ENCODE results near the gene RASAL2.
A peak's percentile ranks its signal among the peaks of the same experiment; 100 is the strongest.

The RASAL2 gene

GRCh38 chr1:178092878-178093493 lies 918 bp upstream of the RASAL2 start:
- no peak overlapping the region for H2AFZ ChIP-seq (ENCODE audit: low read depth, low read length, severe bottlenecking)
- H3K79me2 ChIP-seq (ENCODE audit: insufficient read depth, low read length): no peaks in the 10 kb centered on the region
- no peaks in the 10 kb centered on the region for H3K36me3 ChIP-seq (ENCODE audit: low read length)
- no peaks in the 10 kb centered on the region for H3K9me3 ChIP-seq (ENCODE audit: insufficient read depth, low read length)
- H3K9me2 ChIP-seq (replicated peaks; ENCODE audit: insufficient read depth, low read length): no peaks in the 10 kb centered on the region
- H4K20me1 ChIP-seq (ENCODE audit: low read depth, low read length): no peaks in the 10 kb centered on the region
- H3K4me2 ChIP-seq (ENCODE audit: low read depth, low read length, poor library complexity, severe bottlenecking): peak overlapping the region; percentile 39
- no peaks in the 10 kb centered on the region for H3F3A ChIP-seq (ENCODE audit: insufficient read depth)
- H3K9ac ChIP-seq (ENCODE audit: low read length): 0 out of 2 replicates have a peak overlapping the region, but pooled peaks have one; percentile 3
- TF ChIP-seq CTCF (IDR thresholded peaks at IDR 0.05; ENCODE audit: insufficient read depth, low read length, poor library complexity, severe bottlenecking): no peak
- TF ChIP-seq EZH2phosphoT487 (conservative IDR thresholded peaks at IDR 0.05; ENCODE audit: low read length): no peak
- H3K27ac ChIP-seq (ENCODE audit: low read depth, low read length): no peak overlapping the region
- peak overlapping the region; percentile 43 for H3K4me3 ChIP-seq (ENCODE audit: insufficient read depth, low read length, poor library complexity, severe bottlenecking)
- H3K27me3 ChIP-seq (ENCODE audit: low read length): no peaks in the 10 kb centered on the region

DNA sequence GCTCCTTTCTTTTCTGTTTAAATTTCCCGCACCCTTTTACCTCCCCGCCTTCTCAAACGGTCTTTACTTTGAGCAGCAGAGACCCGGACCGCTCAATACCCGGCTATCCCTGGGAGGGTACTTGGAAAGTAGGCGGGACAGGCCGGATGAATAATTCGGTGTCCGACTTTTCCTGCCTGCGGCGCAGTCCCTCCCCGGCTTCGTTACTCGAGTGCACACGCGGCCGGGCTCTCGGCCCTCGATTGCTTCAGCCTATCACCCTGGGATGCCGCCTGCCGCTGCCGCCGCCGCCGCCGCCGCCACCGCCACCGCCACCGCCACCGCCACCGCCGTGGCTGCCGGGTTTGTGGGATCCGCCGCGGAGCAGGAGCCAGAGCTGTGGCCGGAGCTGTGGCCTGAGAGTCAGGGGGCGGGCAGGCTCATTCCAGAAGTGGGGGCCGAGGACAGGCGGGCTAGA lies 382 bp upstream of the RASAL2 start:
- no peak overlapping the region for H2AFZ ChIP-seq (ENCODE audit: low read depth, low read length, severe bottlenecking)
- H3K9ac ChIP-seq (ENCODE audit: low read length): peak overlapping the region; percentile 43
- no peak for TF ChIP-seq CTCF (IDR thresholded peaks at IDR 0.05; ENCODE audit: insufficient read depth, low read length, poor library complexity, severe bottlenecking)
- no peak for TF ChIP-seq EZH2phosphoT487 (conservative IDR thresholded peaks at IDR 0.05; ENCODE audit: low read length)
- no peaks in the 10 kb centered on the region for H3K79me2 ChIP-seq (ENCODE audit: insufficient read depth, low read length)
- no peaks in the 10 kb centered on the region for H4K20me1 ChIP-seq (ENCODE audit: low read depth, low read length)
- H3K9me2 ChIP-seq (replicated peaks; ENCODE audit: insufficient read depth, low read length): no peaks in the 10 kb centered on the region
- no peaks in the 10 kb centered on the region for H3K9me3 ChIP-seq (ENCODE audit: insufficient read depth, low read length)
- H3K4me3 ChIP-seq (ENCODE audit: insufficient read depth, low read length, poor library complexity, severe bottlenecking): peak overlapping the region; percentile 43
- H3K27me3 ChIP-seq (ENCODE audit: low read length): no peaks in the 10 kb centered on the region
- no peak overlapping the region for H3K27ac ChIP-seq (ENCODE audit: low read depth, low read length)
- peak overlapping the region; percentile 39 for H3K4me2 ChIP-seq (ENCODE audit: low read depth, low read length, poor library complexity, severe bottlenecking)
- H3F3A ChIP-seq (ENCODE audit: insufficient read depth): no peaks in the 10 kb centered on the region
- no peaks in the 10 kb centered on the region for H3K36me3 ChIP-seq (ENCODE audit: low read length)

- no peaks in the 10 kb centered on the region for H3F3A ChIP-seq (ENCODE audit: insufficient read depth)
Measured at GRCh38 chr1:178094739-178095645, 1.1 kb downstream of the RASAL2 start.

More at GRCh38 chr1:178094739-178095645, 1.1 kb downstream of the RASAL2 start:
- no peaks in the 10 kb centered on the region for H3K79me2 ChIP-seq (ENCODE audit: insufficient read depth, low read length)
- no peak for TF ChIP-seq EZH2phosphoT487 (conservative IDR thresholded peaks at IDR 0.05; ENCODE audit: low read length)
- TF ChIP-seq CTCF (IDR thresholded peaks at IDR 0.05; ENCODE audit: insufficient read depth, low read length, poor library complexity, severe bottlenecking): no peak
- H3K4me2 ChIP-seq (ENCODE audit: low read depth, low read length, poor library complexity, severe bottlenecking): peak overlapping the region; percentile 36
- no peaks in the 10 kb centered on the region for H3K9me3 ChIP-seq (ENCODE audit: insufficient read depth, low read length)
- H3K27ac ChIP-seq (ENCODE audit: low read depth, low read length): no peak overlapping the region
- H3K9me2 ChIP-seq (replicated peaks; ENCODE audit: insufficient read depth, low read length): no peaks in the 10 kb centered on the region
- no peaks in the 10 kb centered on the region for H3K27me3 ChIP-seq (ENCODE audit: low read length)
- H3K9ac ChIP-seq (ENCODE audit: low read length): no peak overlapping the region
- no peak overlapping the region for H3K4me3 ChIP-seq (ENCODE audit: insufficient read depth, low read length, poor library complexity, severe bottlenecking)
- no peaks in the 10 kb centered on the region for H3K36me3 ChIP-seq (ENCODE audit: low read length)
- H4K20me1 ChIP-seq (ENCODE audit: low read depth, low read length): no peaks in the 10 kb centered on the region
- no peak overlapping the region for H2AFZ ChIP-seq (ENCODE audit: low read depth, low read length, severe bottlenecking)
